Stimulated activated CD4-positive, alpha-beta T cell treated with anti-CD3 and anti-CD28 coated beads, Interleukin-12 subunit alpha, Interleukin-12 subunit beta, amount 100 ng/mL, for 48 hours (primary cell): ENCODE results near the gene PTPRG.

Source experiments
- DNase-seq, 3 donors: peaks; one replicate each; pipeline ENCODE4 v3.0.0-alpha.2; 2020; ENCODE audit warnings: low read depth in 2 of 3, low spot score in 1 of 3

PTPRG gene

GRCh38 chr3:61649381-61650170 is 88.2 kb downstream of the PTPRG start:
- no peak for DNase-seq

- DNase-seq = no peak
Measured at GRCh38 chr3:61650276-61650675, 88.9 kb downstream of the PTPRG start.

GRCh38 chr3:61650719-61651410 is 89.5 kb downstream of the PTPRG start:
- no peak for DNase-seq

GRCh38 chr3:61657689-61658088 is 96.3 kb downstream of the PTPRG start:
- DNase-seq = no peak

- no peak for DNase-seq
Measured at GRCh38 chr3:61662861-61663260, 101.5 kb downstream of the PTPRG start.

- DNase-seq = no peak
Measured at GRCh38 chr3:61663356-61664104, 102.2 kb downstream of the PTPRG start.

- no peak for DNase-seq
Measured at GRCh38 chr3:61664105-61664482, 102.7 kb downstream of the PTPRG start.

GRCh38 chr3:61665121-61665520 is 103.8 kb downstream of the PTPRG start:
- no peak for DNase-seq

- no peak for DNase-seq
Measured at GRCh38 chr3:61665987-61666386, 104.6 kb downstream of the PTPRG start.

- no peak for DNase-seq
Measured at GRCh38 chr3:61666615-61667330, 105.4 kb downstream of the PTPRG start.

GRCh38 chr3:61667383-61667782 is 106.0 kb downstream of the PTPRG start:
- DNase-seq = no peak

- DNase-seq = no peak
Measured at GRCh38 chr3:61667814-61668213, 106.4 kb downstream of the PTPRG start.

- DNase-seq = no peak
Measured at GRCh38 chr3:61668317-61668864, 107.0 kb downstream of the PTPRG start.

- no peak for DNase-seq
Measured at GRCh38 chr3:61669203-61669602, 107.8 kb downstream of the PTPRG start.

- no peak for DNase-seq
Measured at GRCh38 chr3:61669668-61670299, 108.4 kb downstream of the PTPRG start.

- no peak for DNase-seq
Measured at GRCh38 chr3:61673651-61674050, 112.3 kb downstream of the PTPRG start.

- no peak for DNase-seq
Measured at GRCh38 chr3:61674596-61674995, 113.2 kb downstream of the PTPRG start.

GRCh38 chr3:61679026-61679425 is 117.7 kb downstream of the PTPRG start:
- DNase-seq = no peak

- DNase-seq = no peak
Measured at GRCh38 chr3:61680617-61681016, 119.2 kb downstream of the PTPRG start.

- no peak for DNase-seq
Measured at GRCh38 chr3:61681636-61682035, 120.3 kb downstream of the PTPRG start.
